GM19193 (cell line): ENCODE results near the gene PLIN1.

Experiments
- POLR2A ChIP-seq: IDR thresholded peaks from 4 replicates; pipeline ENCODE4 v1.6.1; 2011; ENCODE audit not compliant: insufficient read depth, insufficient read length; ENCODE audit errors: extremely low read depth

The PLIN1 gene

DNA sequence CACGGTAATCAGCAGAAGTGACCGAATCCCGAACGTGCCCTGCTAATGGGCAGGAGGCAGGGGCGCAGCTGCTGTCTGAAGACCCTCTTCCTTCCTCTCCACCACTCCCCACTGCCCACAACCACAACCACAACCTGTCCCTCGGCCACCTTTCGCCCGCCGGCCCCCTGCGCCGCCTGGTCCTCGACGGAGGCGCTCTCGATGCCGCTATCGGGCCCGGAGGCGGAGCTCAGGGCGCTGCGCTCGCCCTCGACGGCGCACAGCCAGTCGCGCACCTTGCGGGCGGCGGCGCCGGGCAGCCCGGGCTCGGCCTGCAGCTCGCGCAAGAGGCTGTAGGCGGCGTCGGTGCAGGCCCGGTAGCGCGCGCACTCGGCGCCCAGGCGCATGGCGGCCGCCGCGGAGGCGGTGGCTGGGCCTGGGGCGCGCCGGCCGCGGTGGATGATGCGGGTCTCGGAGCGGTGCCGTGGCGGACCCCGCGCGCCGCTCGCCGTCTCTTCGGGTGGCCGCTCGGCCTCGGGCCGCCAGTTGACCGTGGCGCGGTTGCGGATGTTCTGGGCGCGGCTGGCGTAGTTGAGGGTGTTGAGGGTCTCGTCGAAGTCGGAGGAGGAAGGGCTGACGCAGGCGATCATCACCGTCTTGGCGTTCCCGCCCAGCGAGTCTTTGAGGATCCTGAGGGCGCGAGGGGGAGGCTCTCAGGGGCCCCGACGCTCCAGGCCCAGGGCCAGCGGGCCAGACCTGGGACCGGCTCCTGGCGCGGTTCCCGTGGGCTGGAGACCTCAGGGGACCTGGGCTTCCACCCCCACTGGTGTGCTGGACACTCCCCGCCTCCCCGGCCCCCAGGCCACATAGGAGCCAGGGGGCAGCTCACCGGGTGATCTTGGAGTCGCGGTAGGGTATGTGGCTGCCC lies 30.8 kb downstream of the PLIN1 start:
- no peak for TF ChIP-seq POLR2A

DNA sequence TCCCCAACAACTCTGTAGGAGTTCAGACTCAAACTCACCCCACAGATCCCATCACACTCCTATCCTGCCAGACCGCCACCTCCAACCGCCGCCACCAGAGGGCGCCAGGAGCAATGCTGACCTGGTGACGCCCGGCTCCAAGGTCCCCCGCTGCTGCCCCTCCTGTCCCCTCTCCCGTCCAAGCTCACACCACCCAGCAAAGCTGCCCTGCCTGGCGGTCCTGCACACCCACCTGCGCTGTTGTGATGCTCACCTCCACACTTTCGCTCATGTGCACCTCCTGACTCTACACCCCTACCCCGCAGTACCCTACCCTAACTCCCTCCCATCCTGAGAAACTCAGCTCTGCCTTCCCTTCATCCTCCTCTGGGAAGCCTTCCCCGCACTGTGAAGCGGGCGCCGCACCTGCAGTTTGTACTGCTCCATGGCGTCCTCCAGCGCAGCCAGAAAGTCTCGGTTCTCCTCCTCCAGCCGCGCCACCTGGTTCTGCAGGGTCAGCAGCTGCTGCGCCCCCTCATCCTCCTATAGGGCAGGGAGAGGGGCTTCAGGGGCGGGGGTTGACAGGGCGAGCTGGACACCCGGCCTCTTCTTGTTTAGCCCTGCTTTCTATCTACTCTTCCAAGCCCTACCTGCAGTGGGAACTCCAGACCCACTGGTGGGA lies 31.8 kb downstream of the PLIN1 start:
- no peak for TF ChIP-seq POLR2A

DNA sequence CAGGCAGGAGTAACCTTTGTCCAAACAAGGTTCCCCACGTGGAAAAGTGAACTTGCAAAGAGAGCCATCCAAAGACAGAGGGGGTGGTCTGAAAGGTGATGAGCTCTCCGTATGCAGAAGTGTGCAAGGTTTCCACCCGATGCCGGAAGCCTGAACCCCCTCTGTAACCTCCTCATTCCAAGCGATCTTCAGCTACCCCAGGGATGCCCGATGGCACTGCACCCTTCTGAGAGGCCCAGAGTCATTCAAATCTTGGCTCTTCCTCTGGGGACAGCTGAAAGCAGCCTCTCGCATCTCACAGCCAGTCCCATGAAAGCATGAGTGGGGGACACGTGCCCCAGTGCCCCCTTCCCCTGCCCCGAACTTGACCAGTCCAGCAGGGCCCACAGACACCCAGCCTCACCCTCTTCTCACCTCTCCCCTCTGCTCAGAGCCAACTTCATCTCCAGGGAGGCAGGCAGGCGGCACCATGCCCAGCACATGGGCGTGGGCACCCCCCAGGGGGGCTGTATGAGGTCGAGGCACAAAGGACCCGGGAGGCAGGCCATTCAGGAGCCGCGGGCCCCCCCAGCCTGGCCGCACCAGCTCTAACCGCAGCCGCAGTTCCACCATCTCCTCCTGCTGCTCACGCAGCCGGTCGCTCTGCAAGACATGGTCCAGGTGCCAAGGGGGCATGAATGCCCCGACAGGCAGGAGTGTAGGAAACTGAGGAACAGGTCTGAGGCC lies 32.6 kb downstream of the PLIN1 start:
- no peak for TF ChIP-seq POLR2A

- no peak for TF ChIP-seq POLR2A
Observed at GRCh38 chr15:89645680-89646079, 33.5 kb downstream of the PLIN1 start.

GRCh38 chr15:89642106-89642505 lies 37.1 kb downstream of the PLIN1 start:
- no peak for TF ChIP-seq POLR2A

- no peak for TF ChIP-seq POLR2A
Observed at GRCh38 chr15:89641053-89641452, 38.1 kb downstream of the PLIN1 start.

- TF ChIP-seq POLR2A: no peak
Observed at GRCh38 chr15:89640245-89640644, 38.9 kb downstream of the PLIN1 start.

- TF ChIP-seq POLR2A: no peak
Observed at GRCh38 chr15:89633585-89633984, 45.6 kb downstream of the PLIN1 start.

DNA sequence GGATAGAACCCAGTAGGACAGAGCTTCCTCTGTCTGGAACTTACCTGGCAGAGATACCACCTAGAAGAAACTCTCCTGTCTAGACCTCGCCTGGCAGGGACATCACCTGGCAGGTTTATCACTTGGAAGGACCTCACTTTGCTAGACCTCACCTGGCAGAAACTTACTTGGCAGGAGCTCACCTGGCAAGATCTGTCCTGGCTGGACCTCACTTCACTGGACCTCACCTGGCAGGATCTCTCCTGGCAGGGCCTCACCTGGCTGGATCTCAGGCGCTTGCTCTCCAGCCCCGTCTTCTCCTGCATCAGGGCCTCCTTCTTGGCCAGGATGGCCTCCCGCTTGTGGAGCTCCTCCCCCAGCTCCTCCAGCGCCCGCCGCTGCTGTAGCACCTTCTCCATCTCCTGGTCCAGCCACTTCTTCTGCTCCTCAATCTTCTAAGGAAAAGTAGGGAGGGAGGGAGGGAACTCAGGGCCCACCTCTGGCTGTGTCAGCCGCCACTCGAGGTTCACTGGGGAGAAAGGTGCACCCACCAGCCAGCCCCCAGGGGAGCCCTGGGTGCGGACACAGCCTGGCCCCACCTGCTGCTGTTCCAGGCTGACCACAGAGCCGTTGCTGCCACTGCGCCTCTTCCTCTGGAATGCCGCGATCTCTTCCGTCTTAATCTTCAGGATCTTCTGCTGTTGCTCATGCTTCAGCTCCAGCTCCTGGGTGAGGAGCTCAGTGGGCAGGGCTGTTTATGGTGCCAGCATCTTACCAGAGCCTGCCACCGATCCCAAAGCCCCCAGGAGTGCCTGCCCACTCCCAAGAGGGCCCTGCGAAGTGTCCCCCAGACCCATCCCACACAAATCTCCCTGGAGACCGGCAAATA lies 46.4 kb downstream of the PLIN1 start:
- TF ChIP-seq POLR2A: no peak

GRCh38 chr15:89631902-89632264 lies 47.3 kb downstream of the PLIN1 start:
- no peak for TF ChIP-seq POLR2A

DNA sequence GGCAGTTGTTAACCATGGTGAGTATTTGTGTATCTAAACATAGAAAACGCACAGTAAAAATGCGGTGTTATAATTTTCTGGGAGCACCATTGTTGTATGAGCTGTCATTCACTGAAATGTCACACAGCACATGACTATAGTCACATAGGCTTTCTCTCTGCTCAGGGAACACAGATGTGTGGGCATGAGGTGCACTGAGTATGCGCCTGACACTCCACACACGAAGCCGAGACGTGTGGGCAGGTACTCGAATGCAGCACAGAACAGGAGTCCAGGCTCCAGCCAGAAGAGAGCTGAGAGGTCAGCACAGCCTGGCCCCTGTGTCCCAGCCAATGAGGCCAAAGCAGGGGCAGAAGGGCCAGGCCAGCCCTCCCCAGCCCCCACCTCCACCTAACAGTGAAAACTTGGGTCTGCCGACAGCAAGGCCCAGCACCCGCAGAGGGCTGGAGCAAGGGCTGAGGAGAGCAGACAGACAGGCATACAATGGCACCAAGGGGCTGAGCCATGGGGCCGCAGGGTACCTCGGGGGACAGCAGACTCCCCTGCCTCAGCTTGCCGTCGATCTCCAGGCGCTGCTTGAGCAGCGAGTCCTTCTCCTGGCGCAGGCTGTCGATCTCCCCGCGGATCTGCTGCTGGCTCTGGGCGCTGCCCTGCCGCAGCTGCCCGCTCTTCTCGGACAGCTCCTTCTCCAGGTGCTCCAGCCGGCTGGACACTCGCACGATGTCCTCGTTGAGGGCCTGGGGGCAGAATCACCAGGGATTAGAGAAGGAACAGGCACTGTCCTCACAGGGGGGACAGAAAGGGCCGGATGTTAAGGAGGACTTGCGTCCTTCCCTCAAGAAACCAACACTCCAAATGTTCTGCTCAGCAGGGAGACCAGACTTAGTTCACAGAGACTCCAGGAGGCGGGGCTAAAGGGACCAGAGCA lies 47.9 kb downstream of the PLIN1 start:
- no peak for TF ChIP-seq POLR2A

DNA sequence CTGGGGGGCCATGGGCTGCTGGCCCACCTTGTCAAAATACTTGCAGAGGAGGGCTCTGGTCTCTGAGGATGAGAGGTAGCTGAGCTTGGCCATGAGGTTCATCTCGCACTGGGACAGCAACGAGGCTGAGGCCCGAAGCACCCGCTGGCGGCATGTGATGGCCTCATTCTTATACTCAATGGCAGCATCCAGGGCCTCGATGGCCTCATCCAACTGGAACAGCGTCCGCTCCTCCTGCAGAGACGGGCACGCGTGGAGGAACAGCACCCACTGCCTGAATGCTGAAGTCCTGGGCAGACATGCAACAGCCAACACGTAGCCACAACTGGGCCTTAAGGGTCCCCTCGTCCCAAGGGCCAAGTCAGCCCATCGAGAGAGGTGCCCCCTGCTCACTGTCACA lies 48.9 kb downstream of the PLIN1 start:
- TF ChIP-seq POLR2A: no peak

GRCh38 chr15:89629829-89630228 lies 49.3 kb downstream of the PLIN1 start:
- TF ChIP-seq POLR2A: no peak
